Pulmonary artery endothelial cell (primary cell): ENCODE results near the gene AIP. TPM values are rescaled to one million over a fixed set of nuclear protein-coding genes. Genes with fewer than 3 reads are reported as not detected.
"Not testable (repeated sequence)": the region's sequence is repeated elsewhere in the genome, so short reads cannot be mapped to it uniquely, and the experiment has no call there.

Source experiments
- DNase-seq: peaks from one replicate; pipeline ENCODE4 v3.0.0-alpha.2; 2011; ENCODE audit warnings: low read depth, low spot score
- total RNA-seq: library from RNA; depleted of rRNA; stranded (reverse); fragments of >200 nt; gene quantifications from 2 replicates; pipeline ENCODE4 v1.2.3, GENCODE V29; 2014

Gene AIP
- total RNA-seq, 1 donor from 2014 or later, result 77.2 TPM

GRCh38 chr11:67505605-67506396 lies 23.0 kb downstream of the AIP start:
- DNase-seq, result peak; percentile 54

DNA sequence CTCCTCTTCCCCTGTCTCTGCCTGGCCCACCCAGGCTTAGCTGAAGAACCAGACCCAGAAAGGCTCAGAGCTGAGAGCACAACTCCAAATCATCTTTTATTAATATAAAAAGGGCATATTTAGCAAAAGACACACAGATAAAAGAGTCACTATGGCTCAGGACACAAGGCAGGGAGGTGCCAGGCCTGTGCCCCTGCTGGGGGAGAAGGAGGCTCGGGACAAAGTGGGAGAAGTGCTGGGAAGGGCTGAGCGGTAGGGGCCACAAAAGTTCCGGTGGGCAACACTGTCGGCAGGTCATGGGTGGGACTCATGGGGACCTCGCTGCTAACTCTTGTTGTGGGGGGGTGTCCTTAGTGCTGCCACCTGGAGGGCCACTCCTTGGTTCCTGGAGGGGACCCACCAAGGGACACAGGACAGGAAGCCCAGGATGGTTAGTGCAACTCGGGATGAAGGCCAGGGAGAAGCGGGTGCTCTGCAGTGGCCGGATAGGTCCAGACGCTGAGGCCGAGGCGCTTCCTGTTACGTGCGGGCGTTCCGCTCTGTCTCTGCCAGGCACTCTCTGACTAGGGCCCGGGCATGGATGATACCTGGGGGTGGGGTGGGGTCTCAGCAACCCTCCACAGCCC lies 23.7 kb downstream of the AIP start:
- no peak for DNase-seq

DNA sequence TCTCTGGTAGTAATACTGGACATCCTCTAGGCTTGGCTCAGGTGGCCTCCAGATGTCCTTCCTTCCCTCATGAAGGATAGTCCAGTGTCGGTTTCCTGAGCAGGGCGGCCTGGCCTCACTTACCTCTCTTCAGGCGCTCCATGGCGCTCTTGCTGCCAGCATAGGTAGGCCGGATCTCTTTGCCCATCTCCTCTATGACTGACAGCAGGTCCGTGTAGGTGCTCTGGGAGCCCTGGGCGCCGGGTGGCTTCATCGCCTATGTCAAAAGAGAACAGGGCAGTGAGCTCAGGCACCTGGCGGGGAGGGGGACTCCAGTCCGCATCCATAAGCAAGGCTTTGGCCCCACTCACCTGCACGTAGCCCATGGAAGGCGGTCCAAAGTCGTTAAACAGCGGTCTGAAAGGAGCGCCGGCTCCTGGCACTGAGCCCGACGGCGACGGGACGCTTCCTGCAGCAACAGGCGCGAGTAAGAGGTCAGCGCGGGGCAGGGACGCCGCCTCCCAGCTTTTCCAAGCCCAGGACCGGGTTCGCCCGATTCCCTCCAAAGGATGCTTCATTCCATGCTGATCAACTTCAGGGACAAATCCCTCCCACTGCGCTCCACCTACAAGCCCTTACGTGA lies 24.5 kb downstream of the AIP start:
- peak; percentile 49 for DNase-seq

GRCh38 chr11:67507864-67508485 lies 25.1 kb downstream of the AIP start, which contains the start of gene CDK2AP2:
TSS of gene CDK2AP2 (minus strand) at chr11:67508162. CDS start at chr11:67508082, 80 bp downstream.
- peak; percentile 99 for DNase-seq

DNA sequence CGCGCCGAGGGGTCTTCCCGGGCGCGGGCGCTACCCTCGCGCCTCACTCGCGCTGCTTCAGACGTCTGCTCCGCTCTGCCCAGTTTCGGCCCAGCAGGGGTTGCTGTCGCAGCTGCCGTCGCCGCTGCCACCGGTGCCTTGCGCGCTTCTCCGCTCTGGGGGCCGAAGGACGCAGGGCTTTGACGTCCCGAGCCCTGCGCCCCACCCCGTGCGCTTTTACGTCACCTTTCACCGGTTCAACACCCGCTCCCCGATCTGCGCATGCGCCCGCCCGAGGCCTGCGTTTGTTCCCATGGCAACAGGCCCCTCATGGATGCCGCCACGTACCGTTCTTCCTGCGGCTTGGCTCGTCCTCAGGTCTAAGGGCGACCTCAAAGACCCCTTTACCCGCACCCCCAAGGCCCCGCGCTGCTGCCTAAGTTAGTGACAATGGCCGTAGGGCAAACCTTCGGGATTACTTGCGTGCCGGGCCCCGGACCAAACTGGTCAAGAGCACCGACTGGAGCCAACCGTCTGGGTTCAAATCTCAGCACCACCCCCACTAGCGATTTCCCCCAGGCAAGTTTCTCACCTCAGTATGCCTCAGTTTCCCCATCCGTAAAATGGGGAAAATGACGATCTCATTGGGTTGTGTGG lies 25.8 kb downstream of the AIP start:
- DNase-seq, result peak; percentile 81

DNA sequence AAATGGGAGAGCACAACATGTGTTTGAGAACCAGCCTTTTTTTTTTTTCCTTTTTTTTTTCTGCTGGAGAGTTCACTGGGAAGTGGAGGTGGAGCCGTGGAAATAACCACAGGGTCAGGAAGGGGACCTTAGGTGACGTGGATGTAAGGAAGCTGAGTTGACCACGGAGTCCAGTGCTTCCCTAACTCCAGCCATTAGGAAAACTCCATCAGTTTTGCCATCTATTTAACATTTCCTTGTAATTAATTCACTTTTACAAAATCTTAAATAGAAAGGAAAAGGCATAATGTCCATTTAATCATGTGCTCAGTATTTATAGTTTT lies 27.2 kb downstream of the AIP start:
- no peak for DNase-seq

GRCh38 chr11:67511558-67511957 lies 28.7 kb downstream of the AIP start:
- not testable (repeated sequence) for DNase-seq

- no peak for DNase-seq
These were observed 31.3 kb downstream of the AIP start for GRCh38 chr11:67514116-67514515.

DNA sequence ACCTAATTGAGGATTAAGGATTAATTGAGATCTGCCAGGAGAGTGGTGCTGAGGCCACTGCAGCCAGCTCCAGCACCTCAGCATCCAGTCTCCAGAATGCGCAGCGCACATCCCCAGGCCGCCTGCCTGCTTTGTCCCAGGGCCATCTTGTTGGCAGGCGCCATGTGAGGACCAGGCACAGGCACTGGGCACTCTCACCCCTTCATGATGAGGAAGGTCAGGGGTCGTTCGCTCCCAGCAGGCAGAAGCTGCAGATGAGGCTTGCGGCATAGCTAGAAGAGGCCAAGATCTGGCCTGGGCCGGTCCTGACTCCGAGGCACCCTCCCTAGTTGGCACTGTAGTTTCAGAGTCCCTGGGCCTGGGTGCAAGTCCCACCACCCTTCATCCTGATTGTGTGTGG lies 34.0 kb downstream of the AIP start:
- DNase-seq, result no peak

- no peak for DNase-seq
These were observed 35.1 kb downstream of the AIP start for GRCh38 chr11:67517784-67518552.

GRCh38 chr11:67519726-67520125 lies 36.9 kb downstream of the AIP start:
- DNase-seq, result no peak

GRCh38 chr11:67520856-67521824 lies 38.3 kb downstream of the AIP start:
- DNase-seq, result no peak

- DNase-seq, result no peak
These were observed 39.1 kb downstream of the AIP start for GRCh38 chr11:67521924-67522323.

DNA sequence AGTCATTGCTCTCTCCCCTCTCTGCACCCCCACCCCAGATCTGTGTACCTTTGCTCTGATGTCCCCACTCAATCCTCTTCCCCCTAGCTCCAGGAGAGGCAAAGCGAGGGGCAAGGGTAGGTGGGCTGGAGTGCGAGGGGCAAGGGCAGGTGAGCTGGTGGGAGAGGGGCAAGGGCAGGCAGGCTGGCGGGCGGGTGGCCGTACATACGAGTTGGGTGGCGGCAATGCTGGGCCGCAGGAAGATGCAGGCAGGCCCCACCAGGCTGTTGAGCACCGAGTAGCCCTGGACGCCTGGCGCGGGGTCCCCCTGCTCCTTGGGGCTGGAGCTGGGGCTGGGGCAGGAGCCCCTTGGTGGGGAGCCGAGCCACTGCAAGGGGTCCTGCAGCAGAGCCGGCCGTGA lies 39.5 kb downstream of the AIP start:
- DNase-seq, result no peak

GRCh38 chr11:67522844-67523555 lies 40.2 kb downstream of the AIP start, which contains the start of gene CABP2:
TSS of gene CABP2 (minus strand) at chr11:67523446. CDS start at chr11:67523326, 120 bp downstream.
- DNase-seq, result no peak

DNA sequence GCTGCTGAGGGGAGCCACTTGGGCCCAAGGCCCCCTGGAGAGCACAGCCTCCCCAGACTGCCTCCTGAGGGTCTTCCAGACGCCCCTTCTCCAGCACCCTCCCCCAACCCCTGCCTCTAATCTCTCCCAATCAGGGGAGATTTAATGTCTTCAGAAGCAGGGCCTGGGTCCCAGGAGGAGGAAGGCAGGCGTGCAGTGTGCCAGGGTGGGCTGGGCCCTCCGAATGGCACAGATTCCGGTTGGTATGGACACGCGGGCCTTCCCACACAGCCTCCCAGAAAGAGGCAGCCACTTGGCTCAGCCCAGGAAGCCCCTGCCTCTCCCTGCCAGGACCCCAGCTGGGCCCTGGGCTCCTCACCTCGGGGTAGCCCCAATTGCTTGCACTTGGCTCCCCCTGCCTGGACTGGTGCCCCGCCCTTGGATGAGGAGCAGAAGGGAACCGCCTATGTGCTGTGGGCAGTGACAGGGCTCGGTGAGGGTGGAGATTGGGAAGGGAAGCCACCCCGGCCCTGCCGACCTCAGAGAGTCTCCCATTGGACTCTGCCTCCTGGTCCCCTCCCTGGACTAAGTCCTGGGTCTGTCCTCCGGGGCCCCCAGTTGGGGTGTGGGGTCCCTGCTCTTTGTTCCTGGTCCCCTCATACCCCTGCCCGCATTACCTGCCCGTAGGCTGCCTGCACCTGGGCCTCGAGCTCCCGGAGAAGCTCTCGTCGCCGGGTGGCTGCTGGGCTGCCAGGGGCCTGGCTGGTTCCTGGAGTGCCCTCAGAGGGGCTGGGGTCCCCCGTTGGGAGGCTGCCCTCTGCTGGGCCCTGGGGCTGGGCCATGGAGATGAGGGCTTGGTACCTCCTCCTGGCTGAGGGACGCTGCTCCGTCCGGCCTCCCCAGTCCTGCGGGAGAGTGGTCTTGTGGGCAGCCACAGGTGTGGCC lies 41.0 kb downstream of the AIP start:
- DNase-seq, result no peak

DNA sequence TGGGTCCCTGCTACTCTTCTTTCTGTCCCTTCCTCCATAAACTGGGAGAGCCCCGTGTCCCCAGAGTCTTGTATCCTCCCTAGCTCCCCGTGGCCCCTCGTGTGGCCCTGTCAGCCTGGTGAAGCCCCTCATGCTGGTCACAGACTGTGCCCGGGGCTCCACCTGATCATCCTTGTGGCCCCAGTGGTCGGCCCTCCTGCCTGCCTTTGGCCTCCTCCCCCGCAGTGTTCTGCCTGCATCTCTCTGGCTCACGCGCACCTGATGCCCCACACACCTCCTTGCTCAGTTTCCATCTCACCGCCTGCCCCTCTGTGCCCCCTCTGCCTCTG lies 41.6 kb downstream of the AIP start:
- DNase-seq, result no peak
